ENCODE results near the gene MCF2L2.

- TF ChIP-seq, protein P1, sequence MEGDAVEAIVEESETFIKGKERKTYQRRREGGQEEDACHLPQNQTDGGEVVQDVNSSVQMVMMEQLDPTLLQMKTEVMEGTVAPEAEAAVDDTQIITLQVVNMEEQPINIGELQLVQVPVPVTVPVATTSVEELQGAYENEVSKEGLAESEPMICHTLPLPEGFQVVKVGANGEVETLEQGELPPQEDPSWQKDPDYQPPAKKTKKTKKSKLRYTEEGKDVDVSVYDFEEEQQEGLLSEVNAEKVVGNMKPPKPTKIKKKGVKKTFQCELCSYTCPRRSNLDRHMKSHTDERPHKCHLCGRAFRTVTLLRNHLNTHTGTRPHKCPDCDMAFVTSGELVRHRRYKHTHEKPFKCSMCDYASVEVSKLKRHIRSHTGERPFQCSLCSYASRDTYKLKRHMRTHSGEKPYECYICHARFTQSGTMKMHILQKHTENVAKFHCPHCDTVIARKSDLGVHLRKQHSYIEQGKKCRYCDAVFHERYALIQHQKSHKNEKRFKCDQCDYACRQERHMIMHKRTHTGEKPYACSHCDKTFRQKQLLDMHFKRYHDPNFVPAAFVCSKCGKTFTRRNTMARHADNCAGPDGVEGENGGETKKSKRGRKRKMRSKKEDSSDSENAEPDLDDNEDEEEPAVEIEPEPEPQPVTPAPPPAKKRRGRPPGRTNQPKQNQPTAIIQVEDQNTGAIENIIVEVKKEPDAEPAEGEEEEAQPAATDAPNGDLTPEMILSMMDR (conservative IDR thresholded peaks at IDR 0.05 in 1 of 2, IDR thresholded peaks at IDR 0.05 in 1 of 2; ENCODE audit: extremely low read depth in 1 of 2, insufficient read depth in 1 of 2, low read depth in 1 of 2, low read length in 2 of 2) = no peak
- no peak for TF ChIP-seq EZH2 (IDR thresholded peaks at IDR 0.05; ENCODE audit: borderline replicate concordance, low read length)
Observed at GRCh38 chr3:183338520-183338919, 89.9 kb downstream of the MCF2L2 start.
